Activated CD8-positive, alpha-beta memory T cell treated with anti-CD3 and anti-CD28 coated beads for 4 hours (primary cell): ENCODE measurements around the gene CRYBG1.
"Not testable (repeated sequence)": the region's sequence is repeated elsewhere in the genome, so short reads cannot be mapped to it uniquely, and the experiment has no call there.

ENCODE experiments used
- DNase-seq, 2 donors: peaks; one replicate each; pipeline ENCODE4 v3.0.0-alpha.2; 2020; ENCODE audit warnings: low read depth in 2 of 2

The CRYBG1 gene

DNA sequence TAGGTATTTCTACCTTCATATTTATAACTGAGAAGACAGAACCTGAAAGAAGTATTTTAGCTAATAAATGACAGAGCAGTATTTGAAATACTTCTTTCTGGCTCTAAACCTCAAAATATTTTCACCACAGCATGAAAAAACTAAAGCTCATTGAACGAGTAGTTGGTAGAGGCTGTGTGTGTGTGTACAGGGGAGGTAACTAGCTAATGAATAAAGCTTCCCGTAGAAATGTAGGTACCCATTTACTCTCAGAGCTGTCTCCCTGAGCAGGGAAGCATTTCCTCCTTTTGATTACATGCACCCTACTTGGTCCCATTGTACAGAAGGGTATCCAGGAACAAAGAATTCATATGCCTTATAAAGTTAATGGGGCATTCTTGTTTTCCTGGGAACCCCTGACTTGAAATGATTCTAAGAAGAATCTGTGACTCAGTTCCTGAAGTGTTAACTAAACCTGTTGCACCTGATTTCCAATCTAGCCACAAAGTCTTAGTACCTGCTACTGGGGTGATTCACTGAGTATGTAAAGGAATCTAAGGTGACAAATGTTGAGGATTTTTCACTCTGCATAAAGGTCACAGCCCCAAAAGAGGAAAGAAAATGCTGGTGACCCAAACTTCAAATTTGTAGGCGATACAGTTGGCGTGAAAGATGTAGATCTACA is 12.5 kb downstream of the CRYBG1 start:
- no peak for DNase-seq

- DNase-seq, result no peak
Observed at GRCh38 chr6:106373502-106374239, 13.2 kb downstream of the CRYBG1 start.

DNA sequence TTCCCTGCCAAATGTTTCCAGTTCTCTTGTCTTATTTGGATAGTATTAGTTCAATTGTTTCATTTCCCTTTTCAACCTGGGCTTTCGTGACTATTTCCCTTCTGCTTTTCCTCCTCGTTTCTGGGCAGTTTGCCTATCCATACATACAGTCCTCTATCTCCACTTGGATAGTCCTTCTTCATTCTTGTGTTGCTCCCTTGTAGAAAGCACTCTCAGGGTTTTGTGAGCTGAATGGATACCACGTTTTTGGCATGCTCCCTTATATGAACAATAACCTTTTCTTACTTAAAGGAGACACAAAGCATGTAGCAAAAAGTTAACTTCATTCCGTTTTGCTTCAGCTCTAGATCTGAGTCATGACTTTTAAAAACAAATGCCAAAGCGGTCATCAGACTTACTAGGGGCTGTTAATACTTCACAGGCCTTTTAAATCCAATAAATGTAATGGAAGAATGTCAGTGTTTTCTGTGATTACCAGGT is 16.6 kb downstream of the CRYBG1 start:
- no peak for DNase-seq

- DNase-seq, result no peak
Observed at GRCh38 chr6:106379951-106380350, 19.4 kb downstream of the CRYBG1 start.

- no peak for DNase-seq
Observed at GRCh38 chr6:106380407-106380806, 19.9 kb downstream of the CRYBG1 start.

- DNase-seq, result no peak
Observed at GRCh38 chr6:106381223-106381622, 20.7 kb downstream of the CRYBG1 start.

- no peak for DNase-seq
Observed at GRCh38 chr6:106381881-106382280, 21.4 kb downstream of the CRYBG1 start.

DNA sequence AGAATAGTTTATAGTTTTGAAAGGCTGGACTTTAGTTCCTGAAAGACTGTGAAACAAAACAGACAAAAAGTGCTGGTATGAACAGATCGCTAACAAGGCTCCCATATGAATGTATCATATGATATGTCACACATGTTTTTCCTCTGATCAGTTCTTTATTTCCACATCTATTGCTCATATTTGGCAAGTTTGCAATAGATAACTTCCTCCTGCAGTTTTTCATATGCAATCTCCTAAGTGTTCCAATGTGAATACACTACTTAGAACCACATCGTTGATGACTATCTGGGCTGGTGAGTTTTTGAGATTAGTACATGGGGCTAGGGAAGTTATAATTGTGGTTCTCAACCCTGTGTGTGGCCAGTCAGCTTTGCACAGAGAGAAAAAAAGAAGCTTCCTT is 23.1 kb downstream of the CRYBG1 start:
- DNase-seq, result no peak

GRCh38 chr6:106385530-106385929 is 25.0 kb downstream of the CRYBG1 start:
- DNase-seq, result no peak

- DNase-seq, result no peak
Observed at GRCh38 chr6:106387875-106388274, 27.4 kb downstream of the CRYBG1 start.

DNA sequence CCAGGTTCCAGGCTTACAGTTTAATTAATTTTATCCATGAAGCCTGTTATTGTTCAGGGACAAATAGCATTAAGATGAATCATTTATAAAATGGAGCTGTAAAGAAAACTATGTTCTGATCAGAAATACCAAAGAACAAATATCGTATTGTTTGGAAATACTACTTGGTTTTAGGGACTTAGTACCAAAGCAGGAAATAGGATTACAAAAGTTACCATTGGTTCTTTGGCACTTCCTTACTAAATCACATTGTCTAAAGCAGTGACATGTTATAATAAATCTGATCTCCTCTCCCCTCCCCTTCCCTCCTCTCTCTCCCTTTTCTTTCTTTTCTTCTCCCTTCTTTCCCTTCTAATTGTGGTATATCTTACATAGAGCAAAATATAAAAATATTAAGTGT is 29.6 kb downstream of the CRYBG1 start:
- DNase-seq, result no peak

GRCh38 chr6:106396426-106397220 is 36.1 kb downstream of the CRYBG1 start:
- no peak for DNase-seq

DNA sequence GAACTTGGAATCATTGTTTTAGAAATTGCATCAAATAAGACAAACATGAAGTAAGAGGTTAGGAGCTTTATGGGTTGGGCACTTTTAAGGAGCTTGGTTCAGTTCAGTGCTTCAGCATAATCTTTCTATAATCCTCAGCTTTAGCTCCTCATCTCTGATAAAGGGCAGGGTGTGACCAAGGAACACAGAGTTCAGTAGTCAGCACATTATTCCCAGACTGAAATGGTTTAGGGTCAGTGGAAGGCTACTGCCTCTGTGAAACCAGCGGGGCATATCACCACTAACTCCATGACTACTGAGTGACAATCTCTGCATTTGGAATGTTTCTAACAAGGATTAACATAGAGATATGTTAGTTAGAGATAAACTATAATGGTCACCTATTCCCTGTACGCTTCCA is 36.9 kb downstream of the CRYBG1 start:
- no peak for DNase-seq

DNA sequence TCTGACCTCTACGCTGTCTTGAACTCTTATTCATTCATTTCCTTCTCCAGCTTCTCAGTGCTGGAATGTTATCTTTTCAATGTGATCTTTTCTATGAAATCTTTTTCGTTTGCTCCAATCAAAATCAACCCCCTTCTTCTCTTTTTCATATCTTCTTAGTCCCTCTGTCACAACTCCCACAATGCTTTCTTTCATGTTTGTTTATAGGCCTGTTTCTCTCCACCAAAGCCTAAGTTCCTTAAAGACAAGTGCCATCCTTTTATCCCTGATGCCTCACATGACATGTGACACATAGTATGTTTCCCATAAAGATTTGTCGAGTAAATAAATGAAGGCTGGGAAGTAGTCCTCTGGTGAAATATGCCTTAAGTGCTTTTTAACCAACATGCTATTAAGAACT is 38.1 kb downstream of the CRYBG1 start:
- DNase-seq, result no peak

DNA sequence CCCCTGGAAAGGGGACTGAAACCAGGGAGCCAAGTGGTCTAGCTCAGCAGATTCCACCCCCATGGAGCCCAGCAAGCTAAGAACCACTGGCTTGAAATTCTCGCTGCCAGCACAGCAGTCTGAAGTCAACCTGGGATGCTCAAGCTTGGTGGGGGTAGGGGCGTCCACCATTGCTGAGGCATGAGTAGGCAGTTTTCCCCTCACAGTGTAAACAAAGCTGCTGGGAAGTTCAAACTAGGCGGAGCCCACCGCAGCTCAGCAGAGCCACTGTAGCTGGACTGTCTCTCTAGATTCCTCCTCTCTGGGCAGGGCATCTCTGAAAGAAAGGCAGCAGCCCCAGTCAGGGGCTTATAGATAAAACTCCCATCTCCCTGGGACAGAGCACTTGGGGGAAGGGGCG is 44.5 kb downstream of the CRYBG1 start:
- DNase-seq, result not testable (repeated sequence)

DNA sequence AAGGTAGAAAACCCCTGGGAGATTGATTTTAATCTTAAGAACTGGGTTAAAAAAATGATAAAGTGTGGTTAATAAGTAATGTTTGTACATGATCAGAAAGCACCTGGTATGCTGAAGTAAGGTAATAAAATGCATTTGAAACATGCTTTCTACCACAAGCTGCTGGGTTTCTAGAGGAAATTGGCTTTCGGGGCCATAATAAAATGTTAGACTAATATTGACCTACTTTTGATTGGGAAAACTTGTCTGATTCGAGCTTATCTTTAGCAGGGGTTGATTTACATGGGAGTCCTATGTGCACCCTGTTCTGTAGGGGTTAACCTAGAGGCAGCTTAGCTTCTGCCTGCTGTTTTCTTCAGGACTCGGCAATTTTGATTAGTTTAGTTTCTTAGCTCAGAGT is 50.5 kb downstream of the CRYBG1 start:
- DNase-seq, result no peak

- DNase-seq, result no peak
Observed at GRCh38 chr6:106411643-106412200, 51.2 kb downstream of the CRYBG1 start.

DNA sequence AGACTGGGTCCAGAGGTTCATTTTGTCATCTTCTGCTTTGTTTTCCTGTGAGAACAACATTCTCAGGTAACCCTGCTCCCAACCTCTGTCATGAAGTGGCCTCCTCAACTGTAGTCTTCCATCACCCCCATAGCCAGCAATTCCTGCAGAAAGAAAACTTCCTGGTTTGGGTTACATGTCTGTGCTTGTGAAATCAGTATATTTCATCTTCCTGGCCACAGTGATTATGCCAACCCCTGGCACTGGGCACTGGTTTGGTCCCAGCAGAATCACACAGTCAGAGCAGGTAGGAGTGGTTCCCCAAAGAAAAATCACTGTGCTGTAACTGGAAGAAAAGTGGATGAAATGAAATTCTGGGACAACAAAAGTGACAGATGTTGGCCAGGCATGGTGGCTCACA is 52.5 kb downstream of the CRYBG1 start:
- DNase-seq, result no peak

DNA sequence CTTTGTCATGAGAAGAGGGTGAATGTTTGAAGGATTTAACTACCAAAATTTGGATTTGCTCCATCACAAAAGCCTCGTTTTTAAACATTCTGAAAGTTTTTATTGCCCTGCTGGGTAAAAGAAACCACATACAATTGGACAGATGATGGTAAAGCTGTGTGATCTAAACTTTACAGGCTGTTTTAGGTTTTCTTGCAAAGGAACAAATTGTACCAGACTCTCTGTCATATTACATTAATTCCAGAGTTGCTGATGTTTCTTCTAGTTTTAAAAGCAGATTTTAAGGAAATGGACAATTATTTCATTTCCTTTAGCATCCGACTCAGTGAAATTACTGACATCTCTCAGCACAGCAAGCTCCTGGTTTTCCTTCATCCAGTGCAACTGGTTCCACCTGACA is 53.2 kb downstream of the CRYBG1 start:
- no peak for DNase-seq

DNA sequence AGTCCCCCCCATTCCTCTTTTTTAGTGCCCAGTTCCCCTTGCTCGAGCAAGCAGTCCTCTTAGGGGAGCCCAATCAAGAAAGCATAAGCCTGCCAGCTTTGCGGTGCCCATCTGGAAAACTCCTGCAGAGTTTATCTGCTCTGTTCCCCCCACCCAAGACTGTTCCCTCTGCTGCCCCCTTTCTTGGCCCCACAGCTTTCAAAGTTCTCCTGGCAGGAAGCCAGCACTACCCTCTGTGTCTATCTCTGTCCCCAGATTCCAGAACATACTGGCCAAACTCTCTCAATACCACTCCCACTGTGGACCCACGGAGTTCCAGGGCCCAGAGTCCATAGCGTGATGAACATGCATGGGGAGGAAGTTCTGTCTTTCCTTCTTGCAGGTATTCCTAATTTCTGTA is 55.4 kb downstream of the CRYBG1 start:
- no peak for DNase-seq

DNA sequence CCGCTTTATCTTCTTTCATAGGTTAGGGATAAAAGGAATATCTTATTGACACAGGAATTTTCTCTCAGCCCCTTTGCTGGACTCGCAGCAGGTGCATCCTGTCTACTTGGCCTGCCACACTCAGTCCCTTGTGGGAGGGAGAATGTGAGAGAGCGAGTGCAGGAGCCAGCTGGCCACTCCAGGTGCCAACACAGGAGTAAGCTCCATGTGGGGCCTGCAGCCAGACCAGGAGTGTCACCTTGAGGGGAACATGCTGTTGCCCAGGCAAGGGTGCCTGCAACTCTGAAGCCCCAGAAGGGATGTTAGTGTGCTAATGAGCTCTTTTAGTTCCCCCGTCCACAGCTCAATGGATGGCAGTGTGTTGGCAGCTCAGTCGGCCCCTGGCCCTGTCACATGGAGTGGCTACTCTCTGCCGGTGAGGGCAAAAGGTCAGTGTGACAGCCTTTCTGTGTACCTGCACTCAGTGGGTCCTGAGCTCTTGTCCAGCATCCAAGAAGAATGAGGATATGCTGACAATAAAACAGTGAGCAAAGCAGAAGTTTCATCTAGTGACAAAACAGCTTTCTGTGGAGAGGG is 57.1 kb downstream of the CRYBG1 start:
- DNase-seq, result no peak
